NK-92 treated with Interleukin-12 subunit alpha and Interleukin-12 subunit beta, amount 100 ng/mL, for 24 hours (cell line): ENCODE results near the gene LYL1.

Experiments used
- DNase-seq: peaks from one replicate; lab custom pipeline; 2025; lab: John Stamatoyannopoulos, UW

LYL1 gene

GRCh38 chr19:13104848-13105711 is 2.4 kb upstream of the LYL1 start:
- DNase-seq = no peak

- no peak for DNase-seq
These were observed 1.7 kb upstream of the LYL1 start for GRCh38 chr19:13104360-13104847.

GRCh38 chr19:13103581-13104359 is 1.1 kb upstream of the LYL1 start:
- DNase-seq = no peak

GRCh38 chr19:13102416-13102665 is 317 bp downstream of the LYL1 start:
- DNase-seq = no peak

- DNase-seq = no peak
These were observed 855 bp downstream of the LYL1 start for GRCh38 chr19:13101590-13102415.

GRCh38 chr19:13100841-13101589 is 1.6 kb downstream of the LYL1 start:
- no peak for DNase-seq

- peak; percentile 33 for DNase-seq
These were observed 2.5 kb downstream of the LYL1 start for GRCh38 chr19:13100031-13100588.

GRCh38 chr19:13099073-13099999 is 3.3 kb downstream of the LYL1 start:
- peak; percentile 59 for DNase-seq

- no peak for DNase-seq
These were observed 4.2 kb downstream of the LYL1 start for GRCh38 chr19:13098277-13099072.

- no peak for DNase-seq
These were observed 5.0 kb downstream of the LYL1 start for GRCh38 chr19:13097463-13098258.

- DNase-seq = no peak
These were observed 5.6 kb downstream of the LYL1 start for GRCh38 chr19:13097033-13097462.

GRCh38 chr19:13095934-13096927 is 6.4 kb downstream of the LYL1 start:
- no peak for DNase-seq

GRCh38 chr19:13095393-13095784 is 7.3 kb downstream of the LYL1 start:
- no peak for DNase-seq

GRCh38 chr19:13094771-13095392 is 7.8 kb downstream of the LYL1 start:
- DNase-seq = no peak

- DNase-seq = no peak
These were observed 8.6 kb downstream of the LYL1 start for GRCh38 chr19:13094106-13094504.

- DNase-seq = peak; percentile 61
These were observed 9.1 kb downstream of the LYL1 start for GRCh38 chr19:13093407-13094105.
